ENCODE data around the gene CDC42BPA. TPM values are rescaled to one million over a fixed set of nuclear protein-coding genes. Genes with fewer than 3 reads are reported as not detected.

CDC42BPA gene
- total RNA-seq, 1 donor, result 113 TPM

DNA sequence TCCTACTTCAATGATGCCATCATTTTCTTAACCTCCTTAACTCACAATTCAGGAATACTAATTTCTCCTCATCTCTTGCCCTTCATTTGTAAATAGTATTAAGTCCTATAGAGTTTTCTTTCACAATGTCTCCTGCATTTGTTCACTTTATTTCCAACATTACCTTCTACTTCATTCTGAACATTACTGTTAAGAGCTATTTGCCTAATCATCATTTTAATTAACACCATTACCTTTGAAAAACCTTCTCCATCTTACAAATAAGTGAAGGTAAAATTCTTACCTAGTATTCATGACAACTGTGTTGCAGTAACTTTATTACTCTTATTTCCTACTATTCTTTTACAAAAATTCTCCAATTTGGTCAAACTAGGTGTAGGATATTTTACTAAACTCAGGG, 240.5 kb downstream of the CDC42BPA start:
- no peak for DNase-seq (ENCODE audit: low read depth)
- no peak overlapping the region for H3K4me3 ChIP-seq (ENCODE audit: low read depth, low read length)
- TF ChIP-seq, protein P1, sequence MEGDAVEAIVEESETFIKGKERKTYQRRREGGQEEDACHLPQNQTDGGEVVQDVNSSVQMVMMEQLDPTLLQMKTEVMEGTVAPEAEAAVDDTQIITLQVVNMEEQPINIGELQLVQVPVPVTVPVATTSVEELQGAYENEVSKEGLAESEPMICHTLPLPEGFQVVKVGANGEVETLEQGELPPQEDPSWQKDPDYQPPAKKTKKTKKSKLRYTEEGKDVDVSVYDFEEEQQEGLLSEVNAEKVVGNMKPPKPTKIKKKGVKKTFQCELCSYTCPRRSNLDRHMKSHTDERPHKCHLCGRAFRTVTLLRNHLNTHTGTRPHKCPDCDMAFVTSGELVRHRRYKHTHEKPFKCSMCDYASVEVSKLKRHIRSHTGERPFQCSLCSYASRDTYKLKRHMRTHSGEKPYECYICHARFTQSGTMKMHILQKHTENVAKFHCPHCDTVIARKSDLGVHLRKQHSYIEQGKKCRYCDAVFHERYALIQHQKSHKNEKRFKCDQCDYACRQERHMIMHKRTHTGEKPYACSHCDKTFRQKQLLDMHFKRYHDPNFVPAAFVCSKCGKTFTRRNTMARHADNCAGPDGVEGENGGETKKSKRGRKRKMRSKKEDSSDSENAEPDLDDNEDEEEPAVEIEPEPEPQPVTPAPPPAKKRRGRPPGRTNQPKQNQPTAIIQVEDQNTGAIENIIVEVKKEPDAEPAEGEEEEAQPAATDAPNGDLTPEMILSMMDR (IDR thresholded peaks at IDR 0.05; ENCODE audit: insufficient read depth, low read depth, low read length), result no peak

DNA sequence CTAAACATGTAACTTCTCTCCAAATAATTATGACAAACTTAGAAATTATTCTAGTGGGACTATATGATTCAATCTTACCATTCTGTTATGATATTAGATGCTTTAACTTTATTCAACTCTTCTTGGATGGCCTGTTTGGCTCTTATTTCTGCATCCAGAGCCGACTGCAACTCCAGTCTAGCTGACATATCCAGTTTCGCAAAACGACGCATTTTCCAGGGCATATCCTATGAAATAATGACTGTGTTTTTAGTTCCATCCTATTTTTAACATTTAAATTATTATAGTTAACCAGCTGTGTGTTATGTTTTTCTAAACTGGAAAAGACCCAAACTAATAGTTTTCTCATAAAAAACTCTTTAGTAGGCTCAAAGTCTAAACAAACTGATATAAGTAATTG, 244.5 kb downstream of the CDC42BPA start:
- DNase-seq (ENCODE audit: low read depth), result no peak
- TF ChIP-seq, protein P1 (IDR thresholded peaks at IDR 0.05; ENCODE audit: insufficient read depth, low read depth, low read length), result no peak
- no peak overlapping the region for H3K4me3 ChIP-seq (ENCODE audit: low read depth, low read length)

DNA sequence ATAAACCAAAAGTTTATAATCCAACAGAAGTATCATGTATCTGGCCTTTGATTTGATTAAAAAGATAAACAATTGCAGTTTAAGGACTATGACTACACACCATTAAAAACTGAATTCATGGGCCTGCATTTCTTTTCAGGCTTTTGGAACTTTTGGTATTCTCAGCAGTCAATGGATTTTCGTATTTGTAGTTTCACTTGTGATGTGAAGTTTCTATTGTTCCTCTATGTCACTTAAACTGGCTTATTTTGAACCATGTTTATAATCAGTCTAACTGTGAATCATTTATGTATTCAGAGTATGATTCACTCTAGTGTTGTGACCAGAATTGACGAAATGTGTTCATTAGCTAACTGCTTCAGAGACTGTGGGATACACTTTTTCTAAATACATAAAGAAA, 245.3 kb downstream of the CDC42BPA start:
- no peak overlapping the region for H3K4me3 ChIP-seq (ENCODE audit: low read depth, low read length)
- DNase-seq (ENCODE audit: low read depth), result peak; percentile 55
- TF ChIP-seq, protein P1 (IDR thresholded peaks at IDR 0.05; ENCODE audit: insufficient read depth, low read depth, low read length), result no peak

DNA sequence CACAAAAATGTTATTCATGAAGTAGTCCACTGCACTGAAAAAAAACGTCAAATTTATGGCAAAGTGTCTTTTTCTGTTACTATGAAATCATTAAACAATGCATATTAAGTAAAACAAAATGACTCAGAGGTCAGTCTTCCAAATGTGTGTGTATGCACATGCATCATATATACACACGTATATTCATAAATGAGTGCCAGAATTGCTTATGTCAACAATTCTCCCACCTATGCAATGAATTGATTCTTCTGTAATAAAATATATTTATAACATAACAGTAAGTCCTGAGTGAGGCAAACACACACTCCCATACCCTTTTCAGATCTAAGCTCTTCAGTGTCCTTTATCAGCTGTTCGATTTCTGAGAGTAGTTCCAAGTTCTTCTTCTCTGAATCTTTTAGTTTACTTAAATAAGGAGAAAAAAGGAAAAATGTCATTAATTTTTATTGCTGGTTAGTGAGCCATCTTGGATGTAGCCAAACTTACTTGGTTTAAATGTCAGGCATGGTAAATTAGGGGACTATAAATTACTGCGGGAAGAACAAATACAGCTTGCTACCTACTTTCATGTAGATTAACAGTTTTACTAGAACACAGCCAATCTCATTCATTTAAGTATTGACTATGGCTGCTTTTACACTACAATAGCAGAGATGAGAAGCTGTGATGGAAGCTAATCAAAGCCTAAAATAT, 246.3 kb downstream of the CDC42BPA start:
- TF ChIP-seq, protein P1 (IDR thresholded peaks at IDR 0.05; ENCODE audit: insufficient read depth, low read depth, low read length), result no peak
- no peak overlapping the region for H3K4me3 ChIP-seq (ENCODE audit: low read depth, low read length)
- DNase-seq (ENCODE audit: low read depth), result no peak

DNA sequence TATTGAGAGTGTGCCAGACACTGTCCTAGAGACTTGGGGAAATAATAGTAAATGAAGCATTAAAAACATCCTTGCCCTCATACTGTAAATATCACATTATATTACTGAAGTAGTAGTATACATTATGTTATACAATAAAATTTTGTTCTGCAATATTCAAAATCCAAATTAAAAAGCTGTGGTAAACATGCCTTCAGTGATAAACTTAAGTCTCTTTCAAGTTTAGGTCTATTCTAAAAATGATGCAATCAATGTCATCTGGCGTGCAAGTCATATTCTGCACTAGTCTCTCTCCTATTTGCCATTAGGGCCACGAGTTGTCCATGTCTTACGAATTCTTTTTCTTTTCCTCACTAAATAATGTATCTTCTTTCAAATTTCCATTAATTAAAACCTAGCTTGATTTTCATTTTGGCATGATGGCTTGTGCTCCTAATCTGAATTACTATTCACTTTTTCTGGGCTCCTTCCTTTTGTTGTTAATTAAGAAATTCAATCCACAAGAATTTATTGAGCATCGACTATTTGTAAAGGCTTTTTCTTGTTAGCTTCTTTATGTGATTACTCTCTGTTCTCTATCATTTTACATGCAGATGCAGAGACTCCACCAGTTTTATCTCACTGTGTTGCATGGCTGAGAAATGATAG, 247.5 kb downstream of the CDC42BPA start:
- no peak overlapping the region for H3K4me3 ChIP-seq (ENCODE audit: low read depth, low read length)
- TF ChIP-seq, protein P1 (IDR thresholded peaks at IDR 0.05; ENCODE audit: insufficient read depth, low read depth, low read length), result no peak
- peak; percentile 25 for DNase-seq (ENCODE audit: low read depth)

DNA sequence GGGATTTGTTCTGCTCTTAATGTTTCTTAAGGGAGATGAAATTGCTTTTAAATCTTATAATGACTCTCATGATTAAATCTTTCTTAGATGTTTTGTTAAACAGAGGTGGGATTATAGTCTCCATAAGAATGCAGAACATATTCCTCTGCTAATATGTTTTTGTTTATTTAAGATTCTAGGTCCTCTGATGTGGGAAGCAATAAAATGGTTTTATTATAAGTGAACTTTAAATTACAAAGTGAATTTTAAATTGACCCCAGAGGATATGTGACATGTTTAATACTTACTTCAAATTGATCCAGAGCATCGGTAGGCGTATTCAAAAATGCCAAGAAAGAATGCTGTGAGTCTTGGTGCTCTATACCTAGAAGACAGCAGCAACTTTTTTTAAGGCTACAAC, 248.8 kb downstream of the CDC42BPA start:
- TF ChIP-seq, protein P1 (IDR thresholded peaks at IDR 0.05; ENCODE audit: insufficient read depth, low read depth, low read length), result no peak
- no peak for DNase-seq (ENCODE audit: low read depth)
- no peak overlapping the region for H3K4me3 ChIP-seq (ENCODE audit: low read depth, low read length)
